SK-N-MC (cell line): ENCODE results near the gene TRIM2.
A peak's percentile ranks its signal among the peaks of the same experiment; 100 is the strongest.

Source experiments
- DNase-seq: peaks from one replicate; pipeline ENCODE4 v3.0.0-alpha.2; 2011; ENCODE audit warnings: low read depth, low spot score
- H3K27ac ChIP-seq: fragments of 200-600 bp; sonication (generic); 2 replicates; pipeline ENCODE4 v1.5.1; 2016; ENCODE audit warnings: mixed run types
- H3K36me3 ChIP-seq: fragments of 200-600 bp; sonication (generic); 2 replicates; pipeline ENCODE4 v1.6.1; 2017; ENCODE audit warnings: antibody characterized with exemption, low read length, mixed read lengths; ENCODE audit not compliant: insufficient read depth
- H3K4me3 ChIP-seq: fragments of 200-600 bp; sonication (generic); 2 replicates; pipeline ENCODE4 v1.5.1; 2016
- H3K9ac ChIP-seq: fragments of 200-600 bp; sonication (generic); 2 replicates; pipeline ENCODE4 v1.8.0; 2017; ENCODE audit warnings: mixed run types, mixed read lengths; ENCODE audit not compliant: insufficient read length
- H3K9me3 ChIP-seq: fragments of 200-600 bp; sonication (generic); 2 replicates; pipeline ENCODE4 v1.6.1; 2017; ENCODE audit warnings: low read depth, mild to moderate bottlenecking, antibody characterized with exemption, low read length, moderate library complexity, mixed read lengths
- EZH2 ChIP-seq: fragments of 200-600 bp; sonication (generic); IDR thresholded peaks from one replicate; pipeline ENCODE4 v1.6.1; 2017; ENCODE audit warnings: antibody characterized with exemption
- FOXP2 ChIP-seq: optimal IDR thresholded peaks from 2 replicates; pipeline ENCODE3; 2011; ENCODE audit warnings: mild to moderate bottlenecking, moderate library complexity; ENCODE audit not compliant: insufficient read depth; ENCODE audit errors: extremely low read length, control extremely low read depth
- POLR2AphosphoS5 ChIP-seq: IDR thresholded peaks from 2 replicates; pipeline ENCODE4 v1.6.1; 2012; ENCODE audit warnings: mild to moderate bottlenecking, low read depth, low read length, borderline replicate concordance

TRIM2 gene

GRCh38 chr4:153238135-153238919 is 34.1 kb downstream of the TRIM2 start:
- no peaks in the 10 kb centered on the region for H3K9me3 ChIP-seq
- H3K27ac ChIP-seq, result no peak overlapping the region
- H3K4me3 ChIP-seq, result no peak overlapping the region
- peaks cover 21% of the 10 kb centered on the region for H3K36me3 ChIP-seq
- TF ChIP-seq FOXP2 (no peak), EZH2 (no peak), POLR2AphosphoS5 (no peak)
- no peak overlapping the region for H3K9ac ChIP-seq
- no peak for DNase-seq

- H3K9ac ChIP-seq, result no peak overlapping the region
- H3K27ac ChIP-seq, result 0 out of 2 replicates have a peak overlapping the region, but pooled peaks have one; percentile 5
- no peak for TF ChIP-seq EZH2
- no peak for TF ChIP-seq POLR2AphosphoS5
- no peak for TF ChIP-seq FOXP2
- no peak for DNase-seq
- peaks cover 21% of the 10 kb centered on the region for H3K36me3 ChIP-seq
- no peaks in the 10 kb centered on the region for H3K9me3 ChIP-seq
- H3K4me3 ChIP-seq, result no peak overlapping the region
Observed at GRCh38 chr4:153239409-153239808, 35.2 kb downstream of the TRIM2 start.

- no peak overlapping the region for H3K4me3 ChIP-seq
- DNase-seq, result no peak
- peak overlapping the region; percentile 88; the same call in 1 of the 2 replicates for H3K27ac ChIP-seq
- H3K9me3 ChIP-seq, result no peaks in the 10 kb centered on the region
- peaks cover 20% of the 10 kb centered on the region for H3K36me3 ChIP-seq
- TF ChIP-seq POLR2AphosphoS5 (no peak), FOXP2 (no peak), EZH2 (no peak)
- no peak overlapping the region for H3K9ac ChIP-seq
Observed at GRCh38 chr4:153241295-153241694, 37.1 kb downstream of the TRIM2 start.

- peak overlapping the region; percentile 45 for H3K9ac ChIP-seq
- H3K4me3 ChIP-seq, result peak overlapping the region; percentile 62
- DNase-seq, result no peak
- no peaks in the 10 kb centered on the region for H3K9me3 ChIP-seq
- H3K36me3 ChIP-seq, result peaks cover 19% of the 10 kb centered on the region
- peak overlapping the region; percentile 88 for H3K27ac ChIP-seq
- TF ChIP-seq EZH2 (no peak), POLR2AphosphoS5 (no peak), FOXP2 (no peak)
Observed at GRCh38 chr4:153241970-153242838, 38.0 kb downstream of the TRIM2 start.

GRCh38 chr4:153242839-153243324 is 38.6 kb downstream of the TRIM2 start:
- H3K9me3 ChIP-seq, result no peaks in the 10 kb centered on the region
- DNase-seq, result no peak
- peak overlapping the region; percentile 88; the same call in 1 of the 2 replicates for H3K27ac ChIP-seq

GRCh38 chr4:153243468-153243867 is 39.2 kb downstream of the TRIM2 start:
- TF ChIP-seq EZH2, result no peak
- TF ChIP-seq FOXP2, result no peak
- TF ChIP-seq POLR2AphosphoS5, result no peak
- H3K36me3 ChIP-seq, result peaks cover 10% of the 10 kb centered on the region
- H3K27ac ChIP-seq, result no peak overlapping the region
- no peaks in the 10 kb centered on the region for H3K9me3 ChIP-seq
- no peak overlapping the region for H3K4me3 ChIP-seq
- no peak overlapping the region for H3K9ac ChIP-seq
- no peak for DNase-seq

More at GRCh38 chr4:153242839-153243324, 38.6 kb downstream of the TRIM2 start:
- Histone ChIP-seq H3K36me3 (peaks cover 16% of the 10 kb centered on the region), H3K9ac (no peak overlapping the region), H3K4me3 (peak overlapping the region; percentile 62)
- no peak for TF ChIP-seq FOXP2
- no peak for TF ChIP-seq EZH2
- TF ChIP-seq POLR2AphosphoS5, result no peak

- DNase-seq, result no peak
- no peak for TF ChIP-seq POLR2AphosphoS5
- no peak for TF ChIP-seq FOXP2
- no peak overlapping the region for H3K27ac ChIP-seq
Observed at GRCh38 chr4:153244969-153245368, 40.7 kb downstream of the TRIM2 start.

GRCh38 chr4:153245775-153246174 is 41.5 kb downstream of the TRIM2 start:
- Histone ChIP-seq H3K9me3 (no peaks in the 10 kb centered on the region), H3K4me3 (no peak overlapping the region), H3K36me3 (0 out of 2 replicates have a peak, but pooled peaks cover 6% of the 10 kb centered on the region), H3K9ac (no peak overlapping the region), H3K27ac (no peak overlapping the region)
- no peak for TF ChIP-seq EZH2
- TF ChIP-seq POLR2AphosphoS5, result no peak
- no peak for TF ChIP-seq FOXP2
- DNase-seq, result no peak

More at GRCh38 chr4:153244969-153245368, 40.7 kb downstream of the TRIM2 start:
- Histone ChIP-seq H3K36me3 (0 out of 2 replicates have a peak, but pooled peaks cover 6% of the 10 kb centered on the region), H3K9ac (no peak overlapping the region), H3K4me3 (no peak overlapping the region), H3K9me3 (no peaks in the 10 kb centered on the region)
